GM18505 (cell line): ENCODE results near the gene TXK.

ENCODE experiments used
- ATAC-seq: cut with Tn5 transposase; IDR thresholded peaks from one replicate; pipeline ENCODE4 v1.9.1; 2021; ENCODE audit not compliant: unreplicated experiment
- POLR2A ChIP-seq: IDR thresholded peaks from 4 replicates; pipeline ENCODE4 v1.6.1; 2011; ENCODE audit warnings: borderline replicate concordance; ENCODE audit not compliant: insufficient read depth, insufficient read length; ENCODE audit errors: extremely low read depth

TXK gene

GRCh38 chr4:48122756-48123155, 11.3 kb downstream of the TXK start:
- no peak for ATAC-seq
- no peak for TF ChIP-seq POLR2A

GRCh38 chr4:48121180-48121579, 12.9 kb downstream of the TXK start:
- TF ChIP-seq POLR2A, result no peak
- ATAC-seq, result no peak

GRCh38 chr4:48120132-48120531, 13.9 kb downstream of the TXK start:
- no peak for ATAC-seq
- no peak for TF ChIP-seq POLR2A

- ATAC-seq, result no peak
- no peak for TF ChIP-seq POLR2A
These were observed 14.4 kb downstream of the TXK start for GRCh38 chr4:48119646-48120045.

GRCh38 chr4:48118081-48118480, 16.0 kb downstream of the TXK start:
- no peak for TF ChIP-seq POLR2A
- ATAC-seq, result no peak

GRCh38 chr4:48116582-48116981, 17.5 kb downstream of the TXK start:
- no peak for ATAC-seq
- TF ChIP-seq POLR2A, result no peak

DNA sequence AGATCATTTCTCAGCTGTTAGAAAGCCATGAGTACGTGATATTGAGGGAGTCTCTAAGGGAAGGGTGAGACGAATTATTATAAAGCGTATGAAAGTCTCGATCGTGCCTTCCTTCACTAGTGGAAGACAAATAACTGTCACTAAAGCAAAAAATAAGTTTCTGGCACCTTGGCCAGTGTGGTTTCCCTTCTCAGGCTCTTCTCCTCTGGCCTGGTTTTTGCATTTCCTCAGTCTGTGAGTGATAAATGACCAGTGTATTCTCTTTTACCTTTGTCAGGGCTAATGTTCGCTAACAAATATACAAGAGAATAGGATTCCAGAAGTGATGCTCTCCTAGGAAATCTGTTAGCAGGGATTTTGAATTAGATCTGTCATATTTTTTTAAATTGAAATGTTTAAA, 19.6 kb downstream of the TXK start:
- TF ChIP-seq POLR2A, result no peak
- ATAC-seq, result no peak

DNA sequence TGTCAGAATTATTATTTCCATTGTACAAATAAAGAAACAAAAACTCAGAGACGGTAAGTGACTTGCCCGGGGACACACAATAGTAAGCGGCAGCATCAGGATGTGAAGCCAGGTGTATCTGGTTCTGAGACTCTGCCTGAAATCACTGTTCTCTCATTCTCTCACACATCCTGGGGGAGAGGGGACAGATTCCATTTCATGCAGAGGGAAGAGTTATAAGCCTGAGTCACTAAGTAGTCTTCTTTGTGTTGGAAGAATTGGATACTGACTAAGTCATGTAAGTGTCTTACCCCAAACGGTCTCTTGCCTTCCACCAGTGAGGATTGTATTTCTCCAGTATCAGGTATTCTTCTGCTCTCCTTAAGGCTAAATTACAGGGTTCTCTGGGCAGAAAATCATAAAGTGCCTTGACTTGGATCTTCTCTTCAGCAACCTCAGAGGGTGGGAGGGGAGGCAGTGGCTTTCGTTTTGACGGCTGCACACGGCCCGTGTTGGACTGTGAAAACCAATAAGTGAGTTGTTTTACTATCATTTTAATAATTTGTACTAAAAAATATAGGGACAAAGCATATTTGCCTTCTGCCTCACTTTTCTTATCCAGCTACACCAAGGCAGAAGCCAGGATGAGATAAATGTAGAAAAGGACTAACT, 21.9 kb downstream of the TXK start:
- TF ChIP-seq POLR2A, result no peak
- no peak for ATAC-seq

DNA sequence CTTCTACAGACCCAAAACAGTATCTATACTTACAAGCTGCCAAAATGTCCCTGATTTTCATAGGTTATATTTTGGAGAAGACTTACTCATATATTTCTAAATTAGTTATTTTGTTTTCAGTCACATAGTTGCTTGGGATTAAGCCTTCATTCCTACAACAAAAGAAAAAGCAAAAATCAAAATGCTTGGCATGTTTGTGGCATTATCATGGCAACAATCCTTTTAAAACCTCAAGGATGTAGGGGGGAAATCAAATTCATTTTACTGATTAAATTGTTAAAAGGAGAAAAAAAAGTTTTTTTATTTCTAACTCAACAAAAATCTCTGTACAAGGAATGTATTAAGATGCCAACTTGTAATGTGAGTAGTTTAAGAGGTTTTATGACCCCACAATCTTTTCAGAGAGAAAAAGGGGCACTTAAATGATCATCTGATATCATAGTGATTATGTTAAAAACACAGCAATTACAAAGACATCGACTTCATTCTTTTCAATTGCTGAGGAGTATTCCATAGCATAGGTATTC, 23.5 kb downstream of the TXK start:
- no peak for ATAC-seq
- no peak for TF ChIP-seq POLR2A

DNA sequence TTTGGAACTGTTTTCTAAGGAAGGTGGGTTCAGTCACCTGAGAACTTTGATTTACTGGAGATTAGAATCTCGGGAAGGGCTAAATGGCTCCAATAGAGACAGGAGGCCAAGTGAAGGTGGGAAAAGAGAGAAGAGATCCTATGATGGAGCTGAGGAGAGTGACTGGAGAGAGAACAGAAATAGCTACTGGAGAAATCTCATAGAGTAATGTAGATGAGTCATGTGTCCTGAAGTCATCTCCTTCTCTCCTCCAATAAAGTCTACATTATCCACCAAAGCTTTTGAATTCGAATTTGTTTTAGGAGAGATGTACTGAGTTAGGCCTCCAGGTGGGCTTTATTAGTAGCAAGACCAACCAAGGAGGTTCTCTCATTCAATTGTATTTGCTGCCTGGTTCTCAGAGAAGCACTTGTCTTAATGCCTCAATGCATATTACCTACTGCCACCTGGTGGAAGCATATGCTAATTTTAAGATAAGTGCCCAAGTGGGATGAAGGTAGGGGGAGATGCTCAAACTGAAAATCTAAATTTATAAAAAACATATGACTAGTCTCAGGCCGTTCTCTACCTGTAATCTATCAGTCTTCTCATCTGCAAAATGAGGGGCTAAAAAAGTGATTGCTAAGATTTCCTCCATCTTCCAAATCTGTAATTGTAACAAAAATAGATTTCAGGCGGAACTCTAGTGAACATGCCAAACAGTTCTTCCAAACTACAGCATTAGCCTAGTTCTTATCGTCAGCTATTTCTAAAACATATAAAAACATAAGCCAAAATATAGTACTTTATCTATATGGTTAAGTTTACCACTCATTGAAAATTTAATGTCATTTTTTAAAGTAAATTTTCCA, 24.4 kb downstream of the TXK start:
- no peak for TF ChIP-seq POLR2A
- ATAC-seq, result no peak

- no peak for TF ChIP-seq POLR2A
- ATAC-seq, result no peak
These were observed 25.6 kb downstream of the TXK start for GRCh38 chr4:48108309-48109073.

DNA sequence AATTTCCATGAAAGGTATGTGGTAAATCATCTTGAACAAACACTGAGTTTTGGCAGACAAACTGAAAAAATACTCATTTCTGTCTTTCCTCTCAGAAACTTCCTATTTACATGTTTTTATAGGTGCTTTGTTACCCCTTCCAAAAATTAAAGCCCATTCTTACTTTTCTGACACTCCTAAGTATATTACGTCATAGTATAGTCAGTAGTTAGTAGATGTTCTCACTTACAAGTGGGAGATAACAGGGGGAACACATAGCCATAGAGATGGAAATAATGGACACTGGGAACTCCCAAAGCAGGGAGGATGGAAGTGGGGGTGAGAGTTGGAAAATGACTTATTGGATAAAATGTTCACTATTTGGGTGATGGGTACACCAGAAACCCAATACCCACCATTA, 28.8 kb downstream of the TXK start:
- no peak for TF ChIP-seq POLR2A
- ATAC-seq, result no peak

DNA sequence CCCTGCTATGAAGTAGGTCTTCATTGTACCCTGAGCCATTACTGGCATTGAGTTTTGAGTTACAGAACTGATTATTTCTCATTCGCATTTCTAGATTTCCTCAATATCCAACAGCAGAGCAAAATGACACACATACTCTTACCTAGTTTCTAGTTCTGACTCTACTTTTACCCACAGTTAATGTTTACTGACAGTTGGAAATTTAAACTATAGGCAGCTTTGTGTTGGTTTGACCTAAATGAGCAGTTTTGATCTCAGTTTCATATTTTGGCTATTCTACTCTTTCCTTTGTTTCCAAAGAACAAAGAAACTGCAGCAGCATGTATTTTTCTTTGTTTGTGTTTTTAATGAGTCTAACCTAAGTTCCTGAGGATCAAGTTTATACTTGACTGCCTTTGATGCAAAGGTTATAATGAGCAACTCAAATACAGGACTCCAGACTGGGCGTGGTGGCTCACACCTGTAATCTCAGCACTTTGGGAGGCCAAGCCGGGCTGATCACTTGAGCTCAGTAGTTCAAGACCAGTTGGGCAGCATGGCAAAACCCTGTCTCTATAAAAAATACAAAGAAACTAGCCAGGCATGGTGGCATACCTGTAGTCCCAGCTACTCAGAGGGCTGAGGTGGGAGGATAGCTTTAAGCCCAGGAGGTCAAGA, 30.4 kb downstream of the TXK start:
- no peak for TF ChIP-seq POLR2A
- ATAC-seq, result no peak

DNA sequence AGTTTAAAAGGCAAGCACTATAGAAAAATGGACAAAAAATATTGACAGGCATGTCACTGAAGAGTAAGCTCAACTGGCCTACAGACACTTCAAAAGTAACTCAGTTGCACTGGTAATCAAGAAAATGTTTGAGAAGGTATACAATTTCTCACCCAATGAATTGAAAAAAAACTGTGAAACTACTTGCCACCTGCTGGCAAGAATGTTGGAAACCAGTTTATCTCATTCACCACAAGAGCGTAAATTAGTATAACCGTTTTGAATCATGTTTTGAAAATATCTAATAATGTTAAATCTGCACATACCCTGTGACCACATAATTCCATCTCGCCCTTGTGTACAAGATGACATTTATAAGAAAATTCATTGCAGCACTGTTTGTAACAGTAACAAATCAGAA, 31.7 kb downstream of the TXK start:
- TF ChIP-seq POLR2A, result no peak
- no peak for ATAC-seq

DNA sequence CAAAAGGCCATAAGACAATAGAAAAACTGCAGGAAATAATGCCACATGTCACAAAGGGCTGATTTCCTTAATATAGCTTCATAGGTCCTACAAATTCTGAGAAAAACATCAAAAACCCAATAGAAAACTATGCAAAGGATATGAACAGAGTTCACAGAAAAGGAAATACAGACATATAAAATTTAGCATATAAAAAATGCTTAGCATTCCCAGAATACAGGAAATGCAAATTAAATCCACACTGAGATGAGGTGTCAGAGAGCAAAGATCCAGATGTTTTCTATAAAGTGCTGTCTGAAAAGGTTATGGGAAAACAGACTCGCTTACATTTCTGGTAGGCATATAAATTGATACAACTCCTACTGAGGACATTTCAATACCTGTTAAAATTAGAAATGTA, 33.8 kb downstream of the TXK start:
- TF ChIP-seq POLR2A, result no peak
- no peak for ATAC-seq
